Measurements from ENCODE around the gene WDR53.

DNA sequence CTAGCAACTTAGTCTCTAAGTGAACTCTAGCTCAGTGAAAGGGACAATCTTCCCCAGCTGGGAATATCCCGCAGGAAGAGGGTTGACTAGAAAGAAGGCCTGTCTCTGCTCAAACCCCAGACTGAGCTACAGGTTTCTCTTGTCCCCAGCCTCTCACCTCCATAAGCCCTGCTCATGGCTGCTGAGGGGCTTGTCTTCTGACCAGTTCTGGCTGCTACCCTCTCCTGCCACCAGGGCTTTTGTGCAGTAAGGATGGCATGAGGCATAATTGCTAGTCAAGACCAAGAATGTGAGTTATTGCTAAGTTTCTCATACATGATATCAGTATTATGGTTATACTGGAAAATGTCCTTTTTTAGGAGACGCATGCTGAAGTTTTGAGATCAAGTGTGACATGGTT lies 21.3 kb downstream of the WDR53 start:
- TF ChIP-seq, protein P1, sequence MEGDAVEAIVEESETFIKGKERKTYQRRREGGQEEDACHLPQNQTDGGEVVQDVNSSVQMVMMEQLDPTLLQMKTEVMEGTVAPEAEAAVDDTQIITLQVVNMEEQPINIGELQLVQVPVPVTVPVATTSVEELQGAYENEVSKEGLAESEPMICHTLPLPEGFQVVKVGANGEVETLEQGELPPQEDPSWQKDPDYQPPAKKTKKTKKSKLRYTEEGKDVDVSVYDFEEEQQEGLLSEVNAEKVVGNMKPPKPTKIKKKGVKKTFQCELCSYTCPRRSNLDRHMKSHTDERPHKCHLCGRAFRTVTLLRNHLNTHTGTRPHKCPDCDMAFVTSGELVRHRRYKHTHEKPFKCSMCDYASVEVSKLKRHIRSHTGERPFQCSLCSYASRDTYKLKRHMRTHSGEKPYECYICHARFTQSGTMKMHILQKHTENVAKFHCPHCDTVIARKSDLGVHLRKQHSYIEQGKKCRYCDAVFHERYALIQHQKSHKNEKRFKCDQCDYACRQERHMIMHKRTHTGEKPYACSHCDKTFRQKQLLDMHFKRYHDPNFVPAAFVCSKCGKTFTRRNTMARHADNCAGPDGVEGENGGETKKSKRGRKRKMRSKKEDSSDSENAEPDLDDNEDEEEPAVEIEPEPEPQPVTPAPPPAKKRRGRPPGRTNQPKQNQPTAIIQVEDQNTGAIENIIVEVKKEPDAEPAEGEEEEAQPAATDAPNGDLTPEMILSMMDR (IDR thresholded peaks at IDR 0.05 in 8 of 11, conservative IDR thresholded peaks at IDR 0.05 in 3 of 11) = no peak
- TF ChIP-seq POLR2A (IDR thresholded peaks at IDR 0.05) = no peak
- no peak for TF ChIP-seq POLR2AphosphoS5 (IDR thresholded peaks at IDR 0.05)

Data from spleen (tissue), 7 donors.